Nephron (organoid): ENCODE data around the gene DOCK10.

ENCODE experiments used
- H3K27ac Mint-ChIP-seq, 3 experiments: 2 replicates each; pipeline ENCODE4 v1.8.0; 2020; ENCODE audit warnings: mixed read lengths in 3 of 3, mild to moderate bottlenecking in 2 of 3, moderate library complexity in 1 of 3
- H3K27me3 Mint-ChIP-seq: 2 replicates; pipeline ENCODE4 v1.8.0; 2021; ENCODE audit warnings: low read depth, mild to moderate bottlenecking, moderate library complexity, mixed read lengths
- H3K36me3 Mint-ChIP-seq: 2 replicates; pipeline ENCODE4 v1.8.0; 2020; ENCODE audit warnings: low read depth, mixed read lengths
- H3K4me1 Mint-ChIP-seq: 2 replicates; pipeline ENCODE4 v1.8.0; 2020; ENCODE audit warnings: mixed read lengths
- H3K4me3 Mint-ChIP-seq, 3 experiments: 2 replicates each; pipeline ENCODE4 v1.8.0; 2020; ENCODE audit warnings: mild to moderate bottlenecking in 3 of 3, mixed read lengths in 3 of 3, moderate library complexity in 2 of 3
- H3K9me3 Mint-ChIP-seq: 2 replicates; pipeline ENCODE4 v1.8.0; 2020; ENCODE audit warnings: mixed read lengths
- TF ChIP-seq, protein P1 (sequence below), 3 experiments: fragments of 200-600 bp; sonication (generic); IDR thresholded peaks; one replicate each; pipeline ENCODE4 v1.5.0; 2021; ENCODE audit warnings: antibody characterized with exemption in 3 of 3; ENCODE audit not compliant: unreplicated experiment in 3 of 3

DOCK10 gene

DNA sequence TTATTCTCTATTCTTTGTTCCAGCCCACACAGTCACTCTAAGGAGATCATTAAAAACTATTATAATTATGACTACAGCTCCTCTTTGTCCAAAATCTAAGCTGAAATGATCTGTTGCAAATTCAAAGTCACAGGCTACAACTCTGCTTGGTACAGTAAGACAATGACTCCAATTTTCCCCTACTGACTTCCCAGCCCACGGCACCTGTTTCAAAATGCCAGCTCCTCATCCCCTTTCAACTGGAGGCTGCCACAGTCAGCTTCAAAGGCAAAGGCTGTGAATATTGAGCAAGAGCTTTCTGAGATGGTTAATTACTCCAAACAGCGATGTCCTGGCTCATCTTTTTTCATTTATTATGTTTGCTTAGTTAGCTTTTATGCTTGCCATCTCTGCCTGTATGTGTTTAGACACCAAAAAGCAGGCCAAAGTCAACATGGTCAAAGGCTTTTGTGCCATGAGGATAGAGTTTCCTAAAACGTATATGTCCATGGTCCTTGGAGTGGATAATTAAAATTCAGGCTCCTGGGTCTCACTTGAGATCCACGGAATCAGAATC is 141.1 kb downstream of the DOCK10 start:
- H3K4me1 Mint-ChIP-seq: no peaks in the 10 kb centered on the region
- H3K27me3 Mint-ChIP-seq: no peaks in the 10 kb centered on the region
- no peak overlapping the region for H3K27ac Mint-ChIP-seq
- no peaks in the 10 kb centered on the region for H3K36me3 Mint-ChIP-seq
- H3K4me3 Mint-ChIP-seq: no peak overlapping the region
- TF ChIP-seq, protein P1, sequence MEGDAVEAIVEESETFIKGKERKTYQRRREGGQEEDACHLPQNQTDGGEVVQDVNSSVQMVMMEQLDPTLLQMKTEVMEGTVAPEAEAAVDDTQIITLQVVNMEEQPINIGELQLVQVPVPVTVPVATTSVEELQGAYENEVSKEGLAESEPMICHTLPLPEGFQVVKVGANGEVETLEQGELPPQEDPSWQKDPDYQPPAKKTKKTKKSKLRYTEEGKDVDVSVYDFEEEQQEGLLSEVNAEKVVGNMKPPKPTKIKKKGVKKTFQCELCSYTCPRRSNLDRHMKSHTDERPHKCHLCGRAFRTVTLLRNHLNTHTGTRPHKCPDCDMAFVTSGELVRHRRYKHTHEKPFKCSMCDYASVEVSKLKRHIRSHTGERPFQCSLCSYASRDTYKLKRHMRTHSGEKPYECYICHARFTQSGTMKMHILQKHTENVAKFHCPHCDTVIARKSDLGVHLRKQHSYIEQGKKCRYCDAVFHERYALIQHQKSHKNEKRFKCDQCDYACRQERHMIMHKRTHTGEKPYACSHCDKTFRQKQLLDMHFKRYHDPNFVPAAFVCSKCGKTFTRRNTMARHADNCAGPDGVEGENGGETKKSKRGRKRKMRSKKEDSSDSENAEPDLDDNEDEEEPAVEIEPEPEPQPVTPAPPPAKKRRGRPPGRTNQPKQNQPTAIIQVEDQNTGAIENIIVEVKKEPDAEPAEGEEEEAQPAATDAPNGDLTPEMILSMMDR (IDR thresholded peaks at IDR 0.05; ENCODE audit: unreplicated experiment in 3 of 3): no peak
- no peaks in the 10 kb centered on the region for H3K9me3 Mint-ChIP-seq

DNA sequence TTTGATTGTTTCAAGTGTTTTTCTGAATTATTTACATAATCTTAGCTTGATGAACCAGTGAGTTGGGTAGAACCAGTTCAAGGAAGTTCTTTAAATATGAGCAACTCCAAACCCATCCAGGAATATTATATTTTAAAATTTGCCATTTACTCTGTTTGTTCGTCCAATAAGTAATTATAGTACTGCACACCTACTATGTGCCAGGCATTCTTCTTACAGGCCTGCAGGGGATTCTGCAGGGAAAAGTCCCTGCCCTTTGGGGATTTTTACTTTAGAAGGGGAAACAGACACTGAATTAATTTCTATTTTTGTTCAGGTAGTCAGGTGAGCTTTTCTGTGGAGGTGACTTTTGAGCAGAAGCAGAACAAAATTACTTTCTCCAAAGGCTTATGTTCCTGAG is 146.9 kb downstream of the DOCK10 start:
- Mint-ChIP-seq H3K36me3 (no peaks in the 10 kb centered on the region), H3K9me3 (no peaks in the 10 kb centered on the region), H3K4me1 (no peaks in the 10 kb centered on the region), H3K27me3 (no peaks in the 10 kb centered on the region), H3K27ac (no peak overlapping the region), H3K4me3 (no peak overlapping the region)
- TF ChIP-seq, protein P1 (IDR thresholded peaks at IDR 0.05; ENCODE audit: unreplicated experiment in 3 of 3): no peak

DNA sequence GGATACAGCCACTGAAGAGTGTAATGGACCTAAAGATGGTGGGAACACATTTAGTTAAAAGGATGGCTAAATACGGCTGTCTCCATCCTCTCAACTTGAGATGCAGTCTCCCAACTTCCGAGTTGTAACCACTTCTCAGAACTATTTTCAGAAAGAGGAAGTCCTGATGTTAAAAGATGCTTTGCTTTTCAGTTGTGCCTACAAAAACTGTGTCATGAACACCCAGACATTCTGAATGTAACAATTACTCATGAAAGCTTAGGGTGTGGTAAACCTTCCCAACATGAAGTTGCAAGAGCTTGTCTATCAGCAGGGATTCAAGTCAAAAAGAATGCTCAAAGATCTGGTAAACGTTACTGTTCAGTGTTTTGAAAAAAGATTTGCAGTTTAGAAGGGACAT is 147.9 kb downstream of the DOCK10 start:
- TF ChIP-seq, protein P1 (IDR thresholded peaks at IDR 0.05; ENCODE audit: unreplicated experiment in 3 of 3): no peak
- no peak overlapping the region for H3K27ac Mint-ChIP-seq
- no peaks in the 10 kb centered on the region for H3K27me3 Mint-ChIP-seq
- H3K9me3 Mint-ChIP-seq: no peaks in the 10 kb centered on the region
- H3K36me3 Mint-ChIP-seq: no peaks in the 10 kb centered on the region
- no peak overlapping the region for H3K4me3 Mint-ChIP-seq
- no peaks in the 10 kb centered on the region for H3K4me1 Mint-ChIP-seq

DNA sequence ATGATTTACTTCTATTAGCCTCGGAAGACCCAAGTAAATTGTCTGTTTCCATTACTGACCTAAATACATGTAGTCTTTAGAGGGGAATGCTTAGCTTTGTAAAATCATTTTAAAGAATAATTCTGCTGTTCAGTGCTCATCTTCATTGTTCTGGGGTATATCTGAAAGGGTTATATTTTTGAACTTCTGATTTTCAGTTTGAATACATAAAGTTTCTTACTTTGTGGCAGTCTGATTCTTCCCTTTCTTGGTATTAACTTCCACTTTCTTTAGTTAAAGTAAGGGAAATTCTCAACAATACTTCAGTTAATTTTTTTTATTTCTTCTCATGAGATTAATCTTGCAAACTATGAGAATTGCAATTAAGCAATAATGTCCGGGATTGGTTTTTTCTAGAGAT is 148.4 kb downstream of the DOCK10 start:
- no peaks in the 10 kb centered on the region for H3K4me1 Mint-ChIP-seq
- no peak overlapping the region for H3K27ac Mint-ChIP-seq
- H3K36me3 Mint-ChIP-seq: no peaks in the 10 kb centered on the region
- no peaks in the 10 kb centered on the region for H3K9me3 Mint-ChIP-seq
- TF ChIP-seq, protein P1 (IDR thresholded peaks at IDR 0.05; ENCODE audit: unreplicated experiment in 3 of 3): no peak
- no peak overlapping the region for H3K4me3 Mint-ChIP-seq
- H3K27me3 Mint-ChIP-seq: no peaks in the 10 kb centered on the region

DNA sequence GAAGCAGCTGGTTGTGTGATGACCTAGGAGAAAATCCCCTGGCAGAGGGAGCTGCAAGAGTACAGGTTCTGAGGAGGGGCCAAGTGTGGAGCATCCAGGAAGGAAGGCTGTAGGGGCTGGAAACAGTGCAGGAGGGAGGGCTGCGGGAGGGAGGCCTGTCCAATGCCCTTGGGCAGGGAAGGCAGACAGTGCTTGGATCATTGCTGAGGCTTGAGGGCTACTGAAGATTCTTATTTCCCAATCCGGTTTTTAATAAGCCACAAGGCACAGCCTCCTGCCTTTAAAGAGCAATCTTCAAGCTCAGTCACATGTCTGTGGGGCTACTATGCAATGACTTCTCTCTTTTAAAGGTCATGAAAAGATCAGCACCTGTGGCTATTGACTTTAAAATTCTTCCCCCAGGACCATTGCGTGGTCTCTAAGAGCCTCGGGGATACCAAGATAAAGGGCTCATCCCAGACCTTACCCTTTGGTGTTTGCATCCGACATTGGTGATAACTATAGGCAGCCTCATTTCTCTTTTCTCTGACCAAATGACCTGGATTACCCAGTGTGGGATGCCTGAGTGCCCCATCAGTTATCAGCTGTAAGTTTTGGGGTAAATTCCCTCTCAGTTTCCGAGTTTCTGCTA is 149.6 kb downstream of the DOCK10 start:
- H3K27me3 Mint-ChIP-seq: no peaks in the 10 kb centered on the region
- H3K36me3 Mint-ChIP-seq: no peaks in the 10 kb centered on the region
- TF ChIP-seq, protein P1 (IDR thresholded peaks at IDR 0.05; ENCODE audit: unreplicated experiment in 3 of 3): no peak
- H3K4me1 Mint-ChIP-seq: no peaks in the 10 kb centered on the region
- no peak overlapping the region for H3K4me3 Mint-ChIP-seq
- H3K27ac Mint-ChIP-seq: no peak overlapping the region
- H3K9me3 Mint-ChIP-seq: no peaks in the 10 kb centered on the region

DNA sequence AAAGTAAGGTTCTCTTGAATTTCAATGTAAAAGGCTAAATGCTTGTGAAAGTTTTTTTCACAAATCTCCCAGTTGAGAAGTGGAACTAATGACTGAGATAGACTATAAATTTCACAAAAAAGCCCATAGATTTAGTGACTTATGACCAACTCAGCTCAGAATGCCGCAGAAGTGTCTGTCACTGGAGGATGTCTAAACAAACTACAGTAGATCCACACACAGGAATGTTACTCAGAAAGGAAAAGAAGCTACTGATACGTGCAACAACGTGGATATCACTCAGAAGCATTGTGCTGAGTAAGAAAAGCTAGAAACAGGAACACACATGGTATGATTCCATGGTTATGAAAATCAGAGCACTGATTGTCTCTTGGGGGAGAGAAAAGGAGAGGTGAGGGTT is 151.9 kb downstream of the DOCK10 start:
- H3K27me3 Mint-ChIP-seq: no peaks in the 10 kb centered on the region
- no peak overlapping the region for H3K4me3 Mint-ChIP-seq
- TF ChIP-seq, protein P1 (IDR thresholded peaks at IDR 0.05; ENCODE audit: unreplicated experiment in 3 of 3): no peak
- no peaks in the 10 kb centered on the region for H3K4me1 Mint-ChIP-seq
- no peaks in the 10 kb centered on the region for H3K36me3 Mint-ChIP-seq
- H3K9me3 Mint-ChIP-seq: no peaks in the 10 kb centered on the region
- no peak overlapping the region for H3K27ac Mint-ChIP-seq
